Tibial nerve (tissue), 4 donors: Measurements from ENCODE around the gene FGD1. TPM values are rescaled to one million over a fixed set of nuclear protein-coding genes. Genes with fewer than 3 reads are reported as not detected.

ENCODE experiments used
- DNase-seq, 2 donors: peaks; one replicate each; pipeline ENCODE4 v3.0.0-alpha.2; 2019; ENCODE audit warnings: low spot score in 2 of 2
- H3K27ac ChIP-seq, 4 donors: fragments of 200-600 bp; sonication (generic) in 3 of 4; one replicate each; pipeline ENCODE4 v1.5.1; 2017 to 2019; ENCODE audit warnings: mild to moderate bottlenecking in 1 of 4
- H3K27me3 ChIP-seq, 2 donors: fragments of 200-600 bp; sonication (generic) in 1 of 2; one replicate each; pipeline versions ENCODE4 v1.5.1 to v1.6.0; 2017 to 2019
- H3K36me3 ChIP-seq, 3 donors: fragments of 200-600 bp; sonication (generic); one replicate each; pipeline ENCODE4 v1.5.1; 2018 to 2019
- H3K4me1 ChIP-seq, 4 donors: fragments of 200-600 bp; sonication (generic) in 3 of 4; one replicate each; pipeline ENCODE4 v1.5.1; 2017 to 2019
- H3K4me3 ChIP-seq, 4 donors: fragments of 200-600 bp; sonication (generic) in 3 of 4; one replicate each; pipeline ENCODE4 v1.5.1; 2017 to 2019; ENCODE audit warnings: mild to moderate bottlenecking in 1 of 4, moderate library complexity in 1 of 4
- H3K9me3 ChIP-seq, 4 donors: fragments of 200-600 bp; sonication (generic) in 3 of 4; one replicate each; pipeline ENCODE4 v1.5.1; 2017 to 2019
- CTCF ChIP-seq, 5 experiments: fragments of 200-600 bp in 3 of 5; fragments of 450-650 bp in 2 of 5; sonication (generic) in 3 of 5; IDR thresholded peaks; one replicate each; pipeline ENCODE4 v1.5.1; 2016 to 2019; ENCODE audit warnings: antibody characterized with exemption in 5 of 5, mild to moderate bottlenecking in 3 of 5, moderate library complexity in 2 of 5
- EP300 ChIP-seq, 2 donors: sonication (generic); formaldehyde crosslinking; IDR thresholded peaks; one replicate each; pipeline ENCODE4 v1.6.1; 2017; ENCODE audit warnings: antibody characterized with exemption in 2 of 2, mild to moderate bottlenecking in 1 of 2
- POLR2A ChIP-seq, 2 donors: fragments of 450-650 bp; IDR thresholded peaks; one replicate each; pipeline ENCODE4 v1.6.1; 2017; ENCODE audit warnings: antibody characterized with exemption in 2 of 2, mild to moderate bottlenecking in 2 of 2, moderate library complexity in 2 of 2
- WGBS, 2 donors: methylation state at CpG; one replicate each; pipeline ENCODE4 v1.1.5; 2018; 5-methylcytosine and 5-hydroxymethylcytosine counted together
- total RNA-seq, 4 donors: library from RNA; depleted of rRNA; stranded (reverse); fragments of >200 nt; gene quantifications; one replicate each; pipeline ENCODE4 v1.1.0, GENCODE V29; 2016

FGD1 gene
- total RNA-seq, 4 donors from 2014 or later: 4.2 to 9.3 (median 5.4) TPM

- Histone ChIP-seq H3K4me1 (no peaks in the 10 kb centered on the region), H3K27me3 (no peaks in the 10 kb centered on the region), H3K9me3 (no peaks in the 10 kb centered on the region), H3K4me3 (no peak overlapping the region), H3K36me3 (peaks cover 0 to 38% (median 0%) of the 10 kb centered on the region in 3 donors), H3K27ac (no peak overlapping the region)
- DNase-seq: no peak
- WGBS, 2 donors: 86 to 93% methylated on average over 8 to 12 of the region's 21 CpGs
- TF ChIP-seq POLR2A (IDR thresholded peaks at IDR 0.05): no peak
- no peak for TF ChIP-seq CTCF (IDR thresholded peaks at IDR 0.05)
- TF ChIP-seq EP300 (IDR thresholded peaks at IDR 0.05): no peak
Observed at GRCh38 chrX:54470054-54470760, 25.8 kb downstream of the FGD1 start.

- WGBS, 2 donors: 40 to 58% methylated on average over 2 of the region's 2 CpGs
- H3K27ac ChIP-seq: no peak overlapping the region
Observed at GRCh38 chrX:54452920-54453319, 43.1 kb downstream of the FGD1 start.

GRCh38 chrX:54449929-54450328, 46.1 kb downstream of the FGD1 start:
- TF ChIP-seq POLR2A (IDR thresholded peaks at IDR 0.05): no peak
- TF ChIP-seq CTCF (IDR thresholded peaks at IDR 0.05): no peak
- no peak for TF ChIP-seq EP300 (IDR thresholded peaks at IDR 0.05)
- no peak for DNase-seq
- H3K27ac ChIP-seq: no peak overlapping the region
- H3K36me3 ChIP-seq: peaks cover 0 to 48% (median 0%) of the 10 kb centered on the region in 3 donors
- no peaks in the 10 kb centered on the region for H3K27me3 ChIP-seq
- H3K9me3 ChIP-seq: no peaks in the 10 kb centered on the region
- H3K4me1 ChIP-seq: no peaks in the 10 kb centered on the region
- no peak overlapping the region for H3K4me3 ChIP-seq

More at GRCh38 chrX:54452920-54453319, 43.1 kb downstream of the FGD1 start:
- Histone ChIP-seq H3K36me3 (peaks cover 0 to 41% (median 0%) of the 10 kb centered on the region in 3 donors), H3K4me1 (no peaks in the 10 kb centered on the region), H3K9me3 (no peaks in the 10 kb centered on the region), H3K27me3 (no peaks in the 10 kb centered on the region), H3K4me3 (no peak overlapping the region)
- TF ChIP-seq CTCF (IDR thresholded peaks at IDR 0.05) (no peak), EP300 (IDR thresholded peaks at IDR 0.05) (no peak), POLR2A (IDR thresholded peaks at IDR 0.05) (no peak)
- DNase-seq: no peak

- no peak for TF ChIP-seq CTCF (IDR thresholded peaks at IDR 0.05)
- no peak for TF ChIP-seq POLR2A (IDR thresholded peaks at IDR 0.05)
- no peak for TF ChIP-seq EP300 (IDR thresholded peaks at IDR 0.05)
- Histone ChIP-seq H3K4me1 (peaks cover 0 to 16% (median 0%) of the 10 kb centered on the region in 4 donors), H3K4me3 (no peak overlapping the region), H3K36me3 (peaks cover 0 to 60% (median 0%) of the 10 kb centered on the region in 3 donors), H3K27me3 (no peaks in the 10 kb centered on the region), H3K9me3 (no peaks in the 10 kb centered on the region), H3K27ac (no peak overlapping the region)
- DNase-seq: no peak
- 54% methylated on average over 4 of the region's 5 CpGs; no CpG with 5 or more reads in 1 of the 2 donors for WGBS, 2 donors
Observed at GRCh38 chrX:54447461-54447860, 48.6 kb downstream of the FGD1 start.

- H3K27ac ChIP-seq: no peak overlapping the region
- TF ChIP-seq POLR2A (IDR thresholded peaks at IDR 0.05): no peak
- no peak for TF ChIP-seq EP300 (IDR thresholded peaks at IDR 0.05)
- no peak for TF ChIP-seq CTCF (IDR thresholded peaks at IDR 0.05)
- no peak for DNase-seq
- peaks cover 0 to 60% (median 0%) of the 10 kb centered on the region in 3 donors for H3K36me3 ChIP-seq
- no peaks in the 10 kb centered on the region for H3K9me3 ChIP-seq
- no peak overlapping the region for H3K4me3 ChIP-seq
- H3K4me1 ChIP-seq: peaks cover 0 to 29% (median 7%) of the 10 kb centered on the region in 4 donors
- no peaks in the 10 kb centered on the region for H3K27me3 ChIP-seq
- WGBS, 2 donors: 69% methylated on average over 17 of the region's 17 CpGs; no CpG with 5 or more reads in 1 of the 2 donors
Observed at GRCh38 chrX:54446084-54446483, 50.0 kb downstream of the FGD1 start.
